ENCODE results near the gene PRIM2.
"Not testable (repeated sequence)": the region's sequence is repeated elsewhere in the genome, so short reads cannot be mapped to it uniquely, and the experiment has no call there.

The PRIM2 gene

DNA sequence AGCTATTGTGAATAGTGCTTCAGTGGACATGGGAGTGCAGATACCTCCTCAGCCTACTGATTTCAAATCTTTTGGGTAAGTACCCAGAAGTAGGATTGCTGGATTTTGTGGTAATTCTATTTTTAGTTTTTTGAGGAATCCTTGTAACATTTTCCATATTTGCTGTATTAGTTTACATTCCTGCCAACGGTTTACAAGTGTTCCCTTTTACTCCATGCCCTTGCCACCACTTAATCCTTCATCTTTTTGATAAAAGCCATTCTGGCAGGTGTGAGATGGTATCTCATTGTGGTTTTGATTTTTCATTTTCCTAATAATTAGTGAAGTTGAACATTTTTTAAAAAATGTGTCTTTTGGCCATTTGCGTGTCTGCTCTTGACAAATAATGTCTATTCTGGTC, 125.8 kb downstream of the PRIM2 start:
- H3K4me3 ChIP-seq (IDR thresholded peaks at IDR 0.05; ENCODE audit: insufficient read depth, low read depth, low read length); H3K9ac ChIP-seq; H3K27me3 ChIP-seq (ENCODE audit: insufficient read depth, low read depth); H2AFZ ChIP-seq (ENCODE audit: low read depth); H3K79me2 ChIP-seq (ENCODE audit: insufficient read depth, low read depth); H3K36me3 ChIP-seq (ENCODE audit: insufficient read depth); H3K27ac ChIP-seq; H4K20me1 ChIP-seq (ENCODE audit: insufficient read depth); H3K4me2 ChIP-seq; H3K4me1 ChIP-seq (ENCODE audit: low read depth, poor library complexity, severe bottlenecking): not testable (repeated sequence)

GRCh38 chr6:57444787-57445186, 127.4 kb downstream of the PRIM2 start:
- H3K4me1 ChIP-seq (ENCODE audit: low read depth, poor library complexity, severe bottlenecking); H3K79me2 ChIP-seq (ENCODE audit: insufficient read depth, low read depth); H3K4me2 ChIP-seq; H3K4me3 ChIP-seq (IDR thresholded peaks at IDR 0.05; ENCODE audit: insufficient read depth, low read depth, low read length); H3K27ac ChIP-seq; H3K36me3 ChIP-seq (ENCODE audit: insufficient read depth); H3K9ac ChIP-seq; H3K27me3 ChIP-seq (ENCODE audit: insufficient read depth, low read depth); H2AFZ ChIP-seq (ENCODE audit: low read depth); H4K20me1 ChIP-seq (ENCODE audit: insufficient read depth): not testable (repeated sequence)

GRCh38 chr6:57445379-57445778, 127.9 kb downstream of the PRIM2 start:
- not testable (repeated sequence) for H3K79me2 ChIP-seq (ENCODE audit: insufficient read depth, low read depth); H3K9ac ChIP-seq; H3K4me2 ChIP-seq; H3K27me3 ChIP-seq (ENCODE audit: insufficient read depth, low read depth); H3K36me3 ChIP-seq (ENCODE audit: insufficient read depth); H2AFZ ChIP-seq (ENCODE audit: low read depth); H3K4me3 ChIP-seq (IDR thresholded peaks at IDR 0.05; ENCODE audit: insufficient read depth, low read depth, low read length); H3K4me1 ChIP-seq (ENCODE audit: low read depth, poor library complexity, severe bottlenecking); H4K20me1 ChIP-seq (ENCODE audit: insufficient read depth); H3K27ac ChIP-seq

DNA sequence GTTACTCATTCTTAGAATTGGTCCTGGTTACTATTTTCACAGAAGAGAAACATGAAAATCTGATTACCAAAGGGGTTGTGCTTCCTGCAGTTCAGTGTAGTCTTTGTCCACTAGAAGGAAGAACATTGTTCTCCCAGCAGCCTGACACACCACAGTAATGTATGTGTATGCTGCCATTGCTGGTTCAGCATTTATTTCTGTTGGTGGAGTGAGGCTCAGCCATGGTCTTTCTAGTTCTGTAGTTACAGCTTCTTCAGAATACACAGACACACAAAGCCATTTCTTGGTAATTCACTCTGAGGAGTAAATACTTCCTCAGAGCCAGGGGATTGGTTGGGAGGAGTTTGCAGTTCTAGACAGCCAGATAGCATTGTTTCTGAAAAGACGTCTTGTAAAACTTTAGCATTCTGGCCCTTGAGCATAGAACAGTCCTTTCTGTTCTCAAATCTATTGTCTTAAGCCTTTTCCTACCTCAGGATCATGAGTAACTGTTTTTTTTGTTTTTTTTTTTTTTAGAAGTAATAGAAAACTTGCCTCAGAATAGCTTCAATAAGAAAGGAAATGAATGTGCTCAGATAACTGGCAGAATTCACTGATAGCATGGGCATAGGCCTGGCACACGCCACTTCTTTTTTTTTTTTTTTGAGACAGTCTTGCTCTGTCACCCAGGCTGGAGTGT, 128.5 kb downstream of the PRIM2 start:
- H3K27me3 ChIP-seq (ENCODE audit: insufficient read depth, low read depth); H3K27ac ChIP-seq; H2AFZ ChIP-seq (ENCODE audit: low read depth); H3K79me2 ChIP-seq (ENCODE audit: insufficient read depth, low read depth); H3K4me3 ChIP-seq (IDR thresholded peaks at IDR 0.05; ENCODE audit: insufficient read depth, low read depth, low read length); H3K9ac ChIP-seq; H4K20me1 ChIP-seq (ENCODE audit: insufficient read depth); H3K4me1 ChIP-seq (ENCODE audit: low read depth, poor library complexity, severe bottlenecking); H3K36me3 ChIP-seq (ENCODE audit: insufficient read depth); H3K4me2 ChIP-seq: not testable (repeated sequence)

GRCh38 chr6:57449496-57450066, 132.2 kb downstream of the PRIM2 start:
- not testable (repeated sequence) for H3K4me2 ChIP-seq; H3K9ac ChIP-seq; H3K36me3 ChIP-seq (ENCODE audit: insufficient read depth); H3K27ac ChIP-seq; H3K27me3 ChIP-seq (ENCODE audit: insufficient read depth, low read depth); H3K4me3 ChIP-seq (IDR thresholded peaks at IDR 0.05; ENCODE audit: insufficient read depth, low read depth, low read length); H4K20me1 ChIP-seq (ENCODE audit: insufficient read depth); H3K79me2 ChIP-seq (ENCODE audit: insufficient read depth, low read depth); H3K4me1 ChIP-seq (ENCODE audit: low read depth, poor library complexity, severe bottlenecking); H2AFZ ChIP-seq (ENCODE audit: low read depth)

- H2AFZ ChIP-seq (ENCODE audit: low read depth); H4K20me1 ChIP-seq (ENCODE audit: insufficient read depth); H3K9ac ChIP-seq; H3K4me3 ChIP-seq (IDR thresholded peaks at IDR 0.05; ENCODE audit: insufficient read depth, low read depth, low read length); H3K36me3 ChIP-seq (ENCODE audit: insufficient read depth); H3K4me2 ChIP-seq; H3K4me1 ChIP-seq (ENCODE audit: low read depth, poor library complexity, severe bottlenecking); H3K27me3 ChIP-seq (ENCODE audit: insufficient read depth, low read depth); H3K27ac ChIP-seq; H3K79me2 ChIP-seq (ENCODE audit: insufficient read depth, low read depth): not testable (repeated sequence)
These were observed 142.4 kb downstream of the PRIM2 start for GRCh38 chr6:57459781-57460180.

DNA sequence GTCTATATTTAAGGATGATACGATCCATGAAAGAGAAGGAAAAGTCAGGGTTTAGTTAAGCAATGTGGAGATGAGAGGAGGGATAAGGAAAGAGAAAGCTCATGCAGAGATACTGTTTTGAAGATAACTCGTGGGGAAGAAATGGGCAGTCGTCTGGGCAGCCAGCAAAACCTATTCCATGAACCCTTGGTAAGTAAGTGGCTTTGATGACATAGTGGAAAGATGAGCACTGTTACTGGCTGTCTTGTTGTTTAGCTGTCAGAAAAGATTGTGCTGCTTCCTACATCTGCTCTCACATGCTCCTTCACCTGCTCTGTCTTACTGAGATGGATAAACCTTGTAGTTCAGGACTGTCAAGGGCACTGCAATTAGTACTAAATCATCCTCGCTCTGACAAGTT, 143.6 kb downstream of the PRIM2 start:
- not testable (repeated sequence) for H3K27me3 ChIP-seq (ENCODE audit: insufficient read depth, low read depth); H3K36me3 ChIP-seq (ENCODE audit: insufficient read depth); H3K79me2 ChIP-seq (ENCODE audit: insufficient read depth, low read depth); H3K27ac ChIP-seq; H4K20me1 ChIP-seq (ENCODE audit: insufficient read depth); H2AFZ ChIP-seq (ENCODE audit: low read depth); H3K4me2 ChIP-seq; H3K4me1 ChIP-seq (ENCODE audit: low read depth, poor library complexity, severe bottlenecking); H3K4me3 ChIP-seq (IDR thresholded peaks at IDR 0.05; ENCODE audit: insufficient read depth, low read depth, low read length); H3K9ac ChIP-seq

- H4K20me1 ChIP-seq (ENCODE audit: insufficient read depth); H3K27ac ChIP-seq; H3K27me3 ChIP-seq (ENCODE audit: insufficient read depth, low read depth); H3K4me3 ChIP-seq (IDR thresholded peaks at IDR 0.05; ENCODE audit: insufficient read depth, low read depth, low read length); H2AFZ ChIP-seq (ENCODE audit: low read depth); H3K4me1 ChIP-seq (ENCODE audit: low read depth, poor library complexity, severe bottlenecking); H3K4me2 ChIP-seq; H3K9ac ChIP-seq; H3K36me3 ChIP-seq (ENCODE audit: insufficient read depth); H3K79me2 ChIP-seq (ENCODE audit: insufficient read depth, low read depth): not testable (repeated sequence)
These were observed 146.4 kb downstream of the PRIM2 start for GRCh38 chr6:57463809-57464208.

GRCh38 chr6:57465968-57466367, 148.5 kb downstream of the PRIM2 start:
- H3K9ac ChIP-seq; H2AFZ ChIP-seq (ENCODE audit: low read depth); H3K27ac ChIP-seq; H4K20me1 ChIP-seq (ENCODE audit: insufficient read depth); H3K4me3 ChIP-seq (IDR thresholded peaks at IDR 0.05; ENCODE audit: insufficient read depth, low read depth, low read length); H3K27me3 ChIP-seq (ENCODE audit: insufficient read depth, low read depth); H3K4me1 ChIP-seq (ENCODE audit: low read depth, poor library complexity, severe bottlenecking); H3K79me2 ChIP-seq (ENCODE audit: insufficient read depth, low read depth); H3K4me2 ChIP-seq; H3K36me3 ChIP-seq (ENCODE audit: insufficient read depth): not testable (repeated sequence)
